SIG-M5 treated with dmso at 0.1 percent for 504 hours (cell line): ENCODE results near the gene PTPN13.

Experiments
- DNase-seq: peaks from one replicate; lab custom pipeline; 2025; ENCODE audit not compliant: unreplicated experiment; lab: John Stamatoyannopoulos, UW

The PTPN13 gene

DNA sequence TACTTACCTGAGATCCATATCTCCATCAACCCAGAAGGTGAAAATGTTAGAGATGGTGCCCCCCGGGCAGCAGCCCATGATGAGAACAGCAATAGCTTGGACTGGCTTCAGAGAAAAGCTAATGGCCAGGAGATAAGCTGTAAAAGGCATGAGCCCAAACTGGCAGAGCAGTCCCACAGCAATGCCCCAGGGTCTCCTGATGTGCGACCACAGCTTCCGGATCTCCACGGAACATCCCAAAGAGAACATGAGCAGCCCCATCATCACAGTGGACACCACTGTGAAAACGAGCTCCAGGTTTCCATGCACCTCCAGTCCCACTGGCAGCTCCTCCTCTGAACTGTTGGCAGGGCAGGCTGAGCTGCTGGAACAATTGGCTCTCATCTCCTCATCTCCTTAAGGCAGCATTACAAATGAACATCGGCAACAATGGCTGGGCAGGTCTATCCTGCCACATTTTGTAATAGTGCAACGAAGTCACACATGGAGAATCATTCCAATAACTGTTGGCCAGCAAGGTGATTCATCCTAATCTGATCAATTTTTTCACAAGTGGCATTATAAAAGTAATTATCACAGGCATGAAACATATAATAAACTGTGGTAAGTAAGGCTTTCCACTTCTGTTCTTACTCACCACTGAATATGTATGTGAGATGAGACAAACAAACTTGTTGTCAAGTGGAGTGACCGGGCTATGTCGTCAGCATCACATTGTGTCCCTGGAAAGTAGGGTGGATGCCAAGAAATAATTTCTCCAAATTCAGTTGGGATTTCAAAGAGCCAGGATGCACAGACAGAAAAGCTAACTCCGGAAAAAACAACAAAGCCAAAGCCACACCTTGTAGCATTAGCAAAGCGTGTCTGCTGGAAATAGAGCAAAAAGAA, 254.9 kb downstream of the PTPN13 start, which contains the start of gene SLC10A6:
TSS of gene SLC10A6 (minus strand) at position 653 of the 888 bp plus-strand sequence. CDS start at position 384, 269 bp downstream.
- no peak for DNase-seq

DNA sequence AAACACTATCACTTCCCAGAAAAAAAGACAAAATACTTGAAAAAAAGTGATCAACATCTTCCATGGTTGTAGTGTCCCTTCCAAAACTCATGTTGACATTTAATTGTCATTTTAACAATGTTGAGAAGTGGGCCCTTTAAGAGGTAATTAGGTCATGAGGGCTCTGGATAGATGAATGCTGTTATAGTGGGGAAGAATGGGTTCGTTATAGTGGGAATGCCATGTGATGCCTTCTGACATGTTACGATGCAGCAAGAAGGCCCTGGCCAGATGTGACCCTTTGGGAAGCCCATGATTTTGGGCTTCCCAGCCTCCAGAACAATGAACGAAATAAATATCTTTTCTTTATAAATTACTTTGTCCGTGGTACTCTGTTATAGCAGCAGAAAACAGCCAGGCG, 259.1 kb downstream of the PTPN13 start:
- no peak for DNase-seq

DNA sequence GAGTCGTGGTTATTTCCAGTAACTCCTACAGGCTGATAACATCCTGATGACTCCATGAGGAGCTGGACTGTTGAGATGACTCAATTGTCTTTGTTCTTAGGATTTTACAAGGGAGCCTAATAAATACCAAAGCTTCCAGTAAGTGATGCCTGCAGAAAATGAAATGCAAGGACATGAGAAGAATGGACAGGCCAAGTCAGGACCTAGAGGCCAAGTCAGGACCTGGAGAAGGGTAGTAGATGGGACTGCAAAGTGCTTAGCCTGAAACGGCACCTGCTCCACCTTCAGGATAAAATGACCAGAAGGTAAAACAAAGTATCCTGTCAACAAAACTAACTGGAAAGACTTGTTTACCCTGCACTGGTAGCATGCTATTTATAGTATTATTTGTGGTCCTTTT, 261.5 kb downstream of the PTPN13 start:
- peak; percentile 40 for DNase-seq

DNA sequence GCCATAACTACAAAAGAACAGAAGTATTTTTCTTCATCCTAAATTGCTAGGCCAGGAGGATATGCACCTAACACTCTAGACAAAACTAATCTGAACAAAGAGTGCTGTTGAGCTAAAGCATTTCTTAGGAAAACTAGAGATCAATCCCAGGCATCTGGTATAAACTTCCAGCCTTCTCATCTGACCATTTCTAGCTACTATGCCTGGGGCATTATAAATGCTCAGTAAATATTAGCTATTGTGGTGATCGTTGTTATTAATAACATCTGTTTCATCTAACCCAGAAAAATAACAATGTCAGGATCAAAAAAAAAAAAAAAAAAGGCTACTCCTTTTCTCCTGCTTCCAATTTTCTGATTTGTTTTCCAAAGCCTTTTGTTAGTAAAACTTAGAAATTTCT, 262.8 kb downstream of the PTPN13 start:
- no peak for DNase-seq

DNA sequence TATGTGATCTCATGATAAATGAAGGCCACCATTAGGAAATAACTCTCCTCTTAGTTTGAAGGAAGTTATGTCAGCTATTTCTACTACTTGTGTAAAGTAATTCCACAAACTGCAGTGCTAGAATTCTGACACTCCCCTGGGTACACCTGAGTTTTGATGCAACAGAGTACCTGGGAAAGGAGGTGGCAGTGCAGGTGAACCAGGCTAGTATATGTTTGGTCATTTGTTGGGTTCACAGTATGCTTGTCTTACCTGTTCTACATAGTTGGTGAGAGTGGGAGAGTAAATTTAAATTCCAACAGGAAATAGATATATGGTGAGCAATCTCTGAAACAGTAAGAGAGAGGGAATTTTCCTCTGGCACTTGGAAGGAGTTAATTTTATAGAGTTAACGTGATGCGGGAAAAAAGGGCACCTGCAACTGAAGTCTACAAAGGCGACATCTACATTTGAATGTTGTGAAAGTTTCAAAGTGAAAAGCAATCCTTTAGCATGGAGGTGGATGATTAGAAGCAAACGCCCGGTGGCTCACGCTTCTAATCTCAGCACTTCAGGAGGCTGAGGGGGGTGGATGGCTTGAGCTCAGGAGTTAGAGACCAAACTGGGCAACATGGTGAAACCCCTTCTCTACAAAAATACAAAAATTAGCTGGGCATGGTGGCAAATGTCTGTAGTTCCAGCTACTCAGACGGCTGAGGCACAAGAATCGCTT, 263.4 kb downstream of the PTPN13 start:
- no peak for DNase-seq
